HUES6 (cell line): ENCODE results near the gene COL20A1.

Source experiments
- H3K27ac ChIP-seq: 2 replicates; pipeline ENCODE4 v1.7.0; 2013; ENCODE audit warnings: low read depth, mild to moderate bottlenecking, low read length, inconsistent platforms
- H3K27me3 ChIP-seq: 2 replicates; pipeline ENCODE4 v1.6.1; 2013; ENCODE audit warnings: low read length; ENCODE audit not compliant: control insufficient read depth, insufficient read depth
- H3K36me3 ChIP-seq: 2 replicates; pipeline ENCODE4 v1.6.1; 2013; ENCODE audit warnings: low read length; ENCODE audit not compliant: control insufficient read depth, insufficient read depth
- H3K4me1 ChIP-seq: 2 replicates; pipeline ENCODE4 v1.6.1; 2013; ENCODE audit warnings: low read length; ENCODE audit not compliant: control insufficient read depth, insufficient read depth
- H3K4me3 ChIP-seq: 2 replicates; pipeline ENCODE4 v1.5.1; 2013; ENCODE audit warnings: low read depth, low read length
- H3K9ac ChIP-seq: one replicate; pipeline ENCODE4 v1.6.1; 2013; ENCODE audit warnings: mild to moderate bottlenecking, low read length
- H3K9me3 ChIP-seq: 2 replicates; pipeline ENCODE4 v1.6.1; 2013; ENCODE audit warnings: low read depth, low read length; ENCODE audit not compliant: control insufficient read depth, insufficient read depth

The COL20A1 gene

DNA sequence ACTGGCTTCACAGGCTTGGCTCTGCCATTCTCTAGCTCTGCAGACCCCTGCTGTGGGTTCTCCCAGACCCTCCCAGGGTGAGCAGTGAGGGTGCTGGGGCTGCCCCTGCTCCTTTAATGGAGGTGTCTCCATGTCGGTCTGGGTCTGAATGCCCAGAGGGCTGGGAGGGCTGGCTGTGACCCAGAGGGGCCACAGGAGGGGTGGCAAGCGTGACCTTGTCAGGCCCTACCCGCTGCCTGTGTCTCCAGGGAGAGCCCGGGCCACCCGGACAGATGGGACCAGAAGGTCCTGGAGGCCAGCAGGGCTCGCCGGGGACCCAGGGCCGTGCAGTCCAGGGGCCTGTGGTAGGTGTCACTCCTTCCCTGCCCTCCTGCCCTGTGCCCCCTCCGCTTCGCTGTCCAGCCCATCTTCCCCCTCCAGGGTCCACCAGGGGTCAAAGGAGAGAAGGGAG is 32.1 kb downstream of the COL20A1 start:
- H3K9me3 ChIP-seq, result 0 out of 2 replicates have a peak, but pooled peaks cover 5% of the 10 kb centered on the region
- H3K27me3 ChIP-seq, result peaks cover 6% of the 10 kb centered on the region; the same call in 1 of the 2 replicates
- no peaks in the 10 kb centered on the region for H3K36me3 ChIP-seq
- no peak overlapping the region for H3K9ac ChIP-seq
- no peaks in the 10 kb centered on the region for H3K4me1 ChIP-seq
- H3K4me3 ChIP-seq, result no peak overlapping the region
- H3K27ac ChIP-seq, result no peak overlapping the region

DNA sequence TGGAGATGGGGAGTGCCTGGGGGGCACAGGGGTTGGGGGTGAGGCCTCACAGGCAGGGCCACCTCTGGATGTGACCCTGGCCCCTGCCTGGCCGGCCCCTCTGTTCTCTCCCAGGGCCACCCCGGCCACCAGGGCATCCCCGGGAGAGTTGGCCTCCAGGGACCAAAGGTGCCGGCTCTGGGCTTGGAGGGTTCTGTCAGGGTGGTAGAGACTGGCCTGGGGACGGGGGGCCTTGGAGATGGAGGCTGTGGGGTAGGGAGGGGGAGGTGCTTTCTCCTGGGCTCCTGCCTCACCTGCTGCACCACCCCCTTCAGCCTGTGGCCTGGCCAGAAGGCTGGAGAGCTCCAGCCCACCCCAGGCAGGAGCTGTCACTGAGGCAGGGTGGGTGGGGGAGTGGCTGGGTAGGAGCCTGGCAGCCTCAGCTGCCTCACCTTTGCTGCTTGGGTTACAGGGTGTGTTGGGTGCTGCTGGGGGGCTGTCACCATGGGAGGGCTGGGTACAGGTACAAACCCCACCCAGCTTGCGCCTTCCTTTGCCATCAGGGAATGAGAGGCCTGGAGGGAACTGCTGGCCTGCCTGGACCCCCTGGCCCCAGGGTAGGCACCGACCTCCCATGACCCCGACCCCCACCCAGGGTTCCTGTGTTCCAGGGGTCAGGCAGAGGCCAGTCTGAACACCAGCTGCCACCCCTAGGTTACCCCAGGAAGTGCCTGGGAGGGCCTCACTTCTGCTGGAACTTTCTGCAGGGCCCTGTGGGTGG is 32.7 kb downstream of the COL20A1 start:
- peaks cover 6% of the 10 kb centered on the region; the same call in 1 of the 2 replicates for H3K27me3 ChIP-seq
- no peak overlapping the region for H3K4me3 ChIP-seq
- 0 out of 2 replicates have a peak, but pooled peaks cover 5% of the 10 kb centered on the region for H3K9me3 ChIP-seq
- no peak overlapping the region for H3K9ac ChIP-seq
- no peaks in the 10 kb centered on the region for H3K36me3 ChIP-seq
- H3K27ac ChIP-seq, result no peak overlapping the region
- no peaks in the 10 kb centered on the region for H3K4me1 ChIP-seq

DNA sequence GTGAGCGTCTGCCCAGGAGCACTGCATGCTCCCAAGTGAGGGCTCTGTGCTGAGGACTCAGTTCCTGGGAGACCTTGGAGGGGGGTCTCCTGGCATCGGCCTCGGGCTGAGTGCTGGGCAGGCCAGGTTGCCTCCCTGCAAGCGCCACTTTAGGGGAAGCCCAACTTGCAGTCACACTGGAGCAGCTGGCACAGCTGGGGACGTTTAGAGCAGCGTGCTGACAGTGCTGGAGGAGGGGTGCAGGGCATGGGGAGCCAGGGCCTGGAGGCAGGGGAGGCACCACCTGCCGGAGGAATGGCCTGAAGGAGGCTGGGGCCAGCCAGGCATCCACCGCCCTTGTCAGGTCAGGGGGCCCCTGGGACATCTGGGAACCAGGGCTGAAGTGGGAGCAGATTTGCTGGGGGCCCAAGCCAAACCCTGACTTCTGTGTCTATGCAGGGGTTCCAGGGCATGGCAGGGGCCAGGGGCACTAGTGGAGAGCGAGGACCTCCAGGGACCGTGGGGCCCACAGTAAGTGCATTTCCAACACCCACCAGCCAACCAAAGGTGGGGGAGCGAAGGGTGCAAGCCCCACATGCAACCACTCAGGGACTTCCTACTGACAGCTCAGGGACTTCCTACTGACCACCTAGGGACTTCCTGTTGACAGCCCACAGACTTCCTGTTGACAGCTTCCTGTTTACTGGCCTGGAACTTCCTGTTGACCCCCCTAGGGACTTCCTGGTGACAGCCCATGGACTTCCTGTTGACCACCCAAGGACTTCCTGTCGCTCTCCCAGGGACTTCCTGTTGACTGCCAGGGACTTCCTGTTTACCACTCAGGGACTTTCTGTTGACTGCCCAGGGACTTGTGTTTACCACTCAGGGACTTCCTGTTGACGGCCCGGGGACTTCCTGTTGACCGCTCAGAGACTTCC is 33.6 kb downstream of the COL20A1 start:
- no peak overlapping the region for H3K9ac ChIP-seq

DNA sequence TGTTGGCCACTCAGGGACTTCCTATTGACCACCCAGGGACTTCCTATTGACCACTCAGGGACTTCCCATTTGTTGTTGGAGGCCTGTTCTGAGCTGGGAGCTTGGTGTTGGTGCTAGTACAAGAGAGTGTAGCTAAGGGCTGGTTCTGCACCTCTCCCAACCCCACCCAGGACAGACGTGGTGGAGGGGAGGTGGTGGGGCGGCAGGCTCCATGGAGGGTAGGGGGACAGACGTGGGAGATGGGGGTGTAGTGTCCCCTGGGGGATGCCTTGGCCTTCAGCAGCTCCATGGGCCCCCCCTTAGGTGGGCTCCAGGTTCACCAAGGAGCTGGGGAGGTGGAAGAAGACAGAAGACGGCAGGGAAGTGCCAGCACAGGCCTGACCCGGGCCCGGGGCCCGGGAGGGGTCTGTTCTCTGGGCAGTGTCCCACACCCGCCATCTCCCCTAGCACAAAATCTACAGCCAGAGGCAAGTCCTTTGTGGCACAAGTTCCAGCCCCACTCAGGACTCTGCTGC is 34.3 kb downstream of the COL20A1 start:
- Histone ChIP-seq H3K27me3 (peaks cover 6% of the 10 kb centered on the region; the same call in 1 of the 2 replicates), H3K36me3 (no peaks in the 10 kb centered on the region), H3K4me1 (no peaks in the 10 kb centered on the region), H3K9ac (no peak overlapping the region), H3K27ac (no peak overlapping the region), H3K9me3 (peaks cover 12% of the 10 kb centered on the region), H3K4me3 (no peak overlapping the region)

More for the DNA sequence above, 33.6 kb downstream of the COL20A1 start:
- peaks cover 5% of the 10 kb centered on the region; the same call in 1 of the 2 replicates for H3K9me3 ChIP-seq
- no peaks in the 10 kb centered on the region for H3K36me3 ChIP-seq
- no peak overlapping the region for H3K27ac ChIP-seq
- H3K4me3 ChIP-seq, result no peak overlapping the region
- peaks cover 6% of the 10 kb centered on the region; the same call in 1 of the 2 replicates for H3K27me3 ChIP-seq
- H3K4me1 ChIP-seq, result no peaks in the 10 kb centered on the region

DNA sequence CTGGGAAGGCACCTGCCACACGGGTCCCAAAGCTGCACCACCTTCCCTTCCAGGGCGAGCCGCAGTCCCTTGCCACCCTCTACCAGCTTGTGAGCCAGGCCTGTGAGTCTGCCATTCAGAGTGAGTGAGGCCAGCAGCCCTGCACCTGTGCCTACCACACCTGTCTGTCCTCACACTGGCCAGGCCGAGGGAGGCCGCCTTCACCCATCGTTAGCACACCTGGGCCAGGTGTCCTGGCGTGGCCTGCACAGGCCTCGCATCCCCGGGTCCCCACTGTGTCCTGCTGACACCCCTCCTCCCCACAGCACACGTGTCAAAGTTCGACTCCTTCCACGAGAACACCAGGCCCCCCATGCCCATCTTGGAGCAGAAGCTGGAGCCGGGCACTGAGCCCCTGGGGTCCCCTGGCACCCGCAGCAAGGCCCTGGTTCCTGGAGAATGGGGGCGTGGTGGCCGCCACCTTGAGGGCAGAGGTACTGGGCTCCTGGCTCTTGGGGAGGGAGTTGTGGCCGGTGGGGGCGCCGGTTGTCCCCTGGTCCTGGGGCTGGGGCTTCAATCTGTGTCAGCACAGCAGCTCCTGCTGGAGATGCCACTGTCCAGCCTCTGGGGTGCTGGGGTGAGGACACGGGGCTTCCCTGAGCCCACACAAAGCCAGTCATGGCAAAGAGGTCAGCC is 35.2 kb downstream of the COL20A1 start:
- no peak overlapping the region for H3K9ac ChIP-seq
- peaks cover 12% of the 10 kb centered on the region for H3K9me3 ChIP-seq
- no peaks in the 10 kb centered on the region for H3K4me1 ChIP-seq
- H3K27me3 ChIP-seq, result peaks cover 6% of the 10 kb centered on the region; the same call in 1 of the 2 replicates
- no peak overlapping the region for H3K27ac ChIP-seq
- no peaks in the 10 kb centered on the region for H3K36me3 ChIP-seq
- no peak overlapping the region for H3K4me3 ChIP-seq

DNA sequence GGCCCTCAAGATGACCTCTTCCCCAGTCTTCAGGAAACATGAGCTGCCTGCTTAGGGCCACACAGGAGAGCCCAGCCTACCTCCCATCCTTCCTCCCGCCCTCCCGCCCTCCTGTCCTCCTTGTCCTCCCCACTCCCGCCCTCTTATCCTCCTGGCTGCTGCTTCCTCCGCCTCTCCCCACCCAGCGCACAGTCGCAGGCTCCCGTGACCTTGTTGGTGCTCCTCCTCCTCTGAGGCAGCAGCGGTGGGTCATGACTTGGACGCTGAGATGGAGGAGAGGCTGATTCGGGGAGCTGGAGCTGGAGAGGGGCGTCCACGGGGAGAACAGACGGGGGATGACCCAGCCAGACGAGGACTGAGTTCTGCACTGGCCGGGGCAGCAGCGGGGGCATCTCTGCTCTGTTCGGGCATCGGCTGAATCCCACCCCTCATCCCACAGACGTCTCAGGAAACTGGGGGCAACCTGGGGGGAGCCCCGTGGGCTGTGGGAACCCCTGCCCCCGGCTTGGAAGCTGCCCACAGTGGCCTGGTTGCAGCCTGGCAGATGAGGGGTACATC is 35.8 kb downstream of the COL20A1 start:
- Histone ChIP-seq H3K27me3 (peaks cover 4% of the 10 kb centered on the region; the same call in 1 of the 2 replicates), H3K9me3 (peaks cover 12% of the 10 kb centered on the region), H3K36me3 (no peaks in the 10 kb centered on the region), H3K4me1 (no peaks in the 10 kb centered on the region), H3K4me3 (no peak overlapping the region), H3K9ac (no peak overlapping the region), H3K27ac (no peak overlapping the region)

DNA sequence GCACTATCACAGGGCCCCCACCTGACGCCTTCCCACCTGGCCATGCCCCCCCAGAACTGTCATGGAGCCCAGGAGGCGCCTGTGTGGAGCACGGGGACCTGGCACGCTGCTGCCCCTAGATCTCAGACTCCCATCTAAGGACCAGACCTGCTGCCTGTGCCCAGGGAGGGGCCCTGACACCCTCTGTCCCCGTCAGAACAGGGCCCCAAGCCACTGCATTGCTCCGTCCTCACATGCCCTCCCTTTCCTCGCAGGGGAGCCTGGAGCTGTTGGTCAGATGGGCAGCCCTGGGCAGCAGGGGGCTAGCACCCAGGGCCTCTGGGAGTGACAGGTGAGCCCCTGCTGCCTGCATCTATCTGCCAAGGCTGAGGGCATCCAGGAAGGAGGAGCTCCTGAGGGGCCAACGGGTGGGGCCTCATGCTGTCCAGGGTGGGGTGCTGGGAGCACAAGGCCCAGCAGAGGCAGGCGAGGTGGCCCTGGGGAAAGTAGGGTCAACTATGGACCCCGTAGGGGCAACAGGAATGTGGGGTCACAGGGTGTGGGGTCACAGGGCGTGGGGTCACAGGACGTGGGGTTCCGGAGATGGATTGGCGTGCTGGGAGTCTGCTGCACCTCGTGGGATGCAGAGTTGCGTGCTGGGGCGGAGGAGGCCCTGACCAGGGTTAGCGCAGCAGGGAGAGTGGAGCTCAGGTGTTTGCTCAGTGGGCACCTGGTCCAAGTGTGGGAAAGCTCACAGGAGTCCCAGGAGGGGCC is 36.5 kb downstream of the COL20A1 start:
- Histone ChIP-seq H3K4me1 (no peaks in the 10 kb centered on the region), H3K27me3 (no peaks in the 10 kb centered on the region; the same call in 1 of the 2 replicates), H3K4me3 (no peak overlapping the region), H3K9ac (no peak overlapping the region), H3K9me3 (peaks cover 12% of the 10 kb centered on the region), H3K36me3 (no peaks in the 10 kb centered on the region), H3K27ac (no peak overlapping the region)

DNA sequence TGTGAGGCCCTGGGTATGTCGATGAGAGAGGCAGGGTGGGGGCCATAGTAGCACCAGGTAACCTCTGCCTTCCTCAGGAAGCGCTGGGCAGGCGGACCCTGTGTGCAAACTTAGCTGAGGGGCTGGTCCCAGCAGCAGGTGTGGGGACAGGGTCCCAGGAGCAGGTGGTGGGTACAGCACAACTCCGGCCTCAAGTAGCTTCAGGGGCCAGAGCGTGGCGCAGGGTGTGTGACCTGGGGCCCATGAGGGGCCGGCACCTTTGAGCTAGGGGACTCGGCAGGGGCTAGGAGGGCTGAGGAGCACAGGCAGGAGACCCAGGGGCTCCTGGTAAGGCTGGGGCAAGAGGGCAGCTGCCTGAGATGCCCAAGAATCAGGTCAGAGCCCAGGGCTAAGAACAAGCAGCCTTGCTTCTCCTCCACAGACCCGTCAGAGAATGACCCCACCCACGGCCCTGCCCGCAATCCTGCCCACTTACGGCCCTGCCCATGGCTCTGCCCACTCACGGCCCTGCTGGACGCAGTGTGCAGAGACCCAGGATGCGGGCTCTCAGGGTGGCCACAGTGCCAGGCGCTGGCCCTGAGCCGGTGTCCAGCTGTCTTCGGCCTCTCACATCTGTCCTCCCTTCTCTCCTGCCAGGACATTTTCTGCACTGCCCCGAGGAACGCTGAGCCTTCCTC is 37.2 kb downstream of the COL20A1 start:
- Histone ChIP-seq H3K9me3 (peaks cover 17% of the 10 kb centered on the region), H3K4me3 (no peak overlapping the region), H3K36me3 (no peaks in the 10 kb centered on the region), H3K9ac (no peak overlapping the region), H3K27me3 (no peaks in the 10 kb centered on the region), H3K4me1 (no peaks in the 10 kb centered on the region), H3K27ac (no peak overlapping the region)

DNA sequence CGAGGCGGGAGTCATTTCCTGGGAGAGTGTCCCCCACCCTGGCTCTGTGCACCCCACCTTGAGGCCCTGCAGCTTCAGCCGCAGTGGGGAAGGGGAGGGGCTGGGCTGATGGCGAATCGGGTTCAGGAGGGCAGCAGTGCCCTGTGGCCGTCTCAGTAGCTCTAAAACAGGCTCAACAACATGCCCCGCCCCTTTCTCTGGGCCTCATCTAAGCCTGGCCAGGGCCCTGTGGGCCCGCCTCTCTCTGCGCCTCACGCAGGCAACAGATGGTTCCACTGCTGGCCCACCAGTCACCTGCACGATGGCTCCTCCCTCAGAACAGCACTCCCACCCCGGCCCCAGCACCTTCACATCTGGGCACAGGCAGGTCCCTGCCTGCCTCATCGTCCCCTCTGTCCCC is 38.0 kb downstream of the COL20A1 start:
- no peaks in the 10 kb centered on the region for H3K36me3 ChIP-seq
- no peak overlapping the region for H3K9ac ChIP-seq
- H3K27me3 ChIP-seq, result no peaks in the 10 kb centered on the region
- H3K4me1 ChIP-seq, result no peaks in the 10 kb centered on the region
- H3K27ac ChIP-seq, result no peak overlapping the region
- H3K9me3 ChIP-seq, result peaks cover 17% of the 10 kb centered on the region
- H3K4me3 ChIP-seq, result no peak overlapping the region
